Peyer's patch (tissue), 4 donors: ENCODE data around the gene FXR2. TPM values are rescaled to one million over a fixed set of nuclear protein-coding genes. Genes with fewer than 3 reads are reported as not detected.

Experiments used
- DNase-seq, 3 donors: peaks; one replicate each; pipeline ENCODE4 v3.0.0-alpha.2; 2017 to 2019
- H3K27ac ChIP-seq, 4 donors: fragments of 200-600 bp; sonication (generic); one replicate each; pipeline ENCODE4 v1.5.1; 2016 to 2019
- H3K27me3 ChIP-seq, 2 donors: fragments of 200-600 bp; sonication (generic); one replicate each; pipeline ENCODE4 v1.5.1; 2019
- H3K36me3 ChIP-seq, 3 donors: fragments of 200-600 bp; sonication (generic); one replicate each; pipeline ENCODE4 v1.5.1; 2016 to 2019
- H3K4me1 ChIP-seq, 4 donors: fragments of 200-600 bp; sonication (generic); one replicate each; pipeline ENCODE4 v1.5.1; 2016 to 2019
- H3K4me3 ChIP-seq, 4 donors: fragments of 200-600 bp; sonication (generic); 1 replicate in 3 of 4; 2 replicates in 1 of 4; pipeline ENCODE4 v1.5.1; 2016 to 2019; ENCODE audit warnings: mild to moderate bottlenecking in 1 of 4
- H3K9me3 ChIP-seq, 4 donors: fragments of 200-600 bp; sonication (generic); one replicate each; pipeline ENCODE4 v1.5.1; 2016 to 2019; ENCODE audit warnings: mild to moderate bottlenecking in 1 of 4
- POLR2A ChIP-seq, 2 donors: fragments of 450-650 bp; IDR thresholded peaks; one replicate each; pipeline ENCODE4 v1.5.1; 2017; ENCODE audit warnings: antibody characterized with exemption in 2 of 2, mild to moderate bottlenecking in 2 of 2, moderate library complexity in 2 of 2
- total RNA-seq, 4 donors: library from RNA; depleted of rRNA; stranded (reverse); fragments of >200 nt; gene quantifications; one replicate each; pipeline ENCODE4 v1.1.0, GENCODE V29; 2016
- TF ChIP-seq, protein P1 (sequence below), 6 experiments: fragments of 450-650 bp in 4 of 6; fragments of 200-600 bp in 2 of 6; sonication (generic) in 1 of 6; IDR thresholded peaks; one replicate each; pipeline ENCODE4 v1.5.1; 2017 to 2019; ENCODE audit warnings: antibody characterized with exemption in 6 of 6, mild to moderate bottlenecking in 3 of 6, moderate library complexity in 1 of 6

Gene FXR2
- total RNA-seq, 4 donors from 2014 or later, result 28.8 to 38.1 (median 30.4) TPM

DNA sequence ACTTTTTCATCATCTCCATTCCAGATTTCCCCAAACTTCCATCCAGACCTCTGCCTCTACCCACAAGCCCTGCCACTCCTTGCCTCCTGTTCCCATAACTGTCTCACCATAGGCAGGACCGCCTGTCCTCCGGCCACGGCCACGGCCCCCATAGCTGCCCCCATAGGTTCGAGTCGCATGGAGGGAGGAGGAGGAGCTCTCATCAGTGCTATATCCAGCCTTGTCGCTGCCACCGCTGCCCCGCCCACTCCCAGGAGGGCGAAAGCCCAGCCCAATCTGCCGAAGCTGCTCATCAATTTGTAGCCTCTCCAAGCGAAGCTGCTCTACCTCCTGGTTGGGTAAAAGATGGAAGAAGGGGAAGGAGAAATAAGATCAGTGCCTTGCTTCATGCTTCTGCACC, 21.4 kb downstream of the FXR2 start:
- Histone ChIP-seq H3K27ac (no peak overlapping the region), H3K9me3 (no peaks in the 10 kb centered on the region), H3K4me1 (peaks cover 0 to 16% (median 1%) of the 10 kb centered on the region in 4 donors), H3K4me3 (no peak overlapping the region), H3K27me3 (no peaks in the 10 kb centered on the region), H3K36me3 (peaks cover 0 to 71% (median 0%) of the 10 kb centered on the region in 3 donors)
- no peak for DNase-seq
- TF ChIP-seq POLR2A (IDR thresholded peaks at IDR 0.05), result no peak
- TF ChIP-seq, protein P1, sequence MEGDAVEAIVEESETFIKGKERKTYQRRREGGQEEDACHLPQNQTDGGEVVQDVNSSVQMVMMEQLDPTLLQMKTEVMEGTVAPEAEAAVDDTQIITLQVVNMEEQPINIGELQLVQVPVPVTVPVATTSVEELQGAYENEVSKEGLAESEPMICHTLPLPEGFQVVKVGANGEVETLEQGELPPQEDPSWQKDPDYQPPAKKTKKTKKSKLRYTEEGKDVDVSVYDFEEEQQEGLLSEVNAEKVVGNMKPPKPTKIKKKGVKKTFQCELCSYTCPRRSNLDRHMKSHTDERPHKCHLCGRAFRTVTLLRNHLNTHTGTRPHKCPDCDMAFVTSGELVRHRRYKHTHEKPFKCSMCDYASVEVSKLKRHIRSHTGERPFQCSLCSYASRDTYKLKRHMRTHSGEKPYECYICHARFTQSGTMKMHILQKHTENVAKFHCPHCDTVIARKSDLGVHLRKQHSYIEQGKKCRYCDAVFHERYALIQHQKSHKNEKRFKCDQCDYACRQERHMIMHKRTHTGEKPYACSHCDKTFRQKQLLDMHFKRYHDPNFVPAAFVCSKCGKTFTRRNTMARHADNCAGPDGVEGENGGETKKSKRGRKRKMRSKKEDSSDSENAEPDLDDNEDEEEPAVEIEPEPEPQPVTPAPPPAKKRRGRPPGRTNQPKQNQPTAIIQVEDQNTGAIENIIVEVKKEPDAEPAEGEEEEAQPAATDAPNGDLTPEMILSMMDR (IDR thresholded peaks at IDR 0.05), result no peak

- Histone ChIP-seq H3K27me3 (no peaks in the 10 kb centered on the region), H3K27ac (no peak overlapping the region), H3K36me3 (peaks cover 0 to 74% (median 0%) of the 10 kb centered on the region in 3 donors), H3K4me3 (no peak overlapping the region), H3K9me3 (no peaks in the 10 kb centered on the region), H3K4me1 (peaks cover 0 to 16% (median 1%) of the 10 kb centered on the region in 4 donors)
- no peak for DNase-seq
- TF ChIP-seq POLR2A (IDR thresholded peaks at IDR 0.05), result no peak
- TF ChIP-seq, protein P1 (IDR thresholded peaks at IDR 0.05), result no peak
Observed at GRCh38 chr17:7592422-7593021, 22.2 kb downstream of the FXR2 start.

GRCh38 chr17:7591596-7591995, 23.1 kb downstream of the FXR2 start:
- H3K36me3 ChIP-seq, result peaks cover 0 to 70% (median 0%) of the 10 kb centered on the region in 3 donors

DNA sequence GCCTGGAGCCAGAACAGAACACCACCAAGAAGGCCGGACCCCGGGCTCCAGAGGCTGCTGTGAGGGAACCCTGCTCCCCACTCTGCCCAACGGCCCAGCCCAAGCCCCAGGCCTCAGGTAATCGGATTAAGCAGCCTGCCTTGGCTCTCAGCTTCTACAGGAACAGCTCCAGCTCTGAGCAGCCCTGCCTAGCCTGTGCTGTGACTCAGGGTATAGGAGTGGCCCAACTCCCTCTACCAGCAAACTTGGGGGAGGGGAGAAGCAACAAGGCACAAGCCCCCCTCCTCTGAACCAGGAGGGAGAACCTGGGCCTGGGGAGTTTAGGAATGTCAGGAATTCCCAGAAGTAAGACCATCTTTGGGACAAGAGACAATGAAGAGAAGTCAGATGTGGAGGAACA, 24.0 kb downstream of the FXR2 start:
- no peaks in the 10 kb centered on the region for H3K27me3 ChIP-seq

More at GRCh38 chr17:7591596-7591995, 23.1 kb downstream of the FXR2 start:
- TF ChIP-seq, protein P1 (IDR thresholded peaks at IDR 0.05), result no peak
- TF ChIP-seq POLR2A (IDR thresholded peaks at IDR 0.05), result no peak
- Histone ChIP-seq H3K9me3 (no peaks in the 10 kb centered on the region), H3K27me3 (no peaks in the 10 kb centered on the region), H3K4me3 (no peak overlapping the region), H3K4me1 (peaks cover 0 to 9% (median 1%) of the 10 kb centered on the region in 4 donors), H3K27ac (no peak overlapping the region)
- no peak for DNase-seq

GRCh38 chr17:7589891-7590691, 24.6 kb downstream of the FXR2 start, which contains the start of gene SOX15:
TSS of gene SOX15 (minus strand) at chr17:7590094. CDS start at chr17:7589676, 418 bp downstream.
- H3K9me3 ChIP-seq, result no peaks in the 10 kb centered on the region
- no peak for DNase-seq
- no peak for TF ChIP-seq POLR2A (IDR thresholded peaks at IDR 0.05)
- TF ChIP-seq, protein P1 (IDR thresholded peaks at IDR 0.05), result no peak
- H3K36me3 ChIP-seq, result peaks cover 0 to 55% (median 0%) of the 10 kb centered on the region in 3 donors
- H3K27me3 ChIP-seq, result no peaks in the 10 kb centered on the region
- peak within 1 kb of the TSS in 3 of 4 donors; percentile 4 to 47 (median 38) for H3K4me3 ChIP-seq
- H3K27ac ChIP-seq, result peak within 1 kb of the TSS in 3 of 4 donors; percentile 17 to 49 (median 42)
- peaks cover 0 to 11% (median 1%) of the 10 kb centered on the region in 4 donors for H3K4me1 ChIP-seq

More for the DNA sequence above, 24.0 kb downstream of the FXR2 start:
- Histone ChIP-seq H3K36me3 (peaks cover 0 to 62% (median 0%) of the 10 kb centered on the region in 3 donors), H3K4me3 (no peak overlapping the region), H3K27ac (no peak overlapping the region), H3K4me1 (peaks cover 0 to 9% (median 1%) of the 10 kb centered on the region in 4 donors), H3K9me3 (no peaks in the 10 kb centered on the region)
- TF ChIP-seq POLR2A (IDR thresholded peaks at IDR 0.05), result no peak
- TF ChIP-seq, protein P1 (IDR thresholded peaks at IDR 0.05), result no peak
- no peak for DNase-seq
